ENCODE results near the gene PLAAT4.

Gene PLAAT4

DNA sequence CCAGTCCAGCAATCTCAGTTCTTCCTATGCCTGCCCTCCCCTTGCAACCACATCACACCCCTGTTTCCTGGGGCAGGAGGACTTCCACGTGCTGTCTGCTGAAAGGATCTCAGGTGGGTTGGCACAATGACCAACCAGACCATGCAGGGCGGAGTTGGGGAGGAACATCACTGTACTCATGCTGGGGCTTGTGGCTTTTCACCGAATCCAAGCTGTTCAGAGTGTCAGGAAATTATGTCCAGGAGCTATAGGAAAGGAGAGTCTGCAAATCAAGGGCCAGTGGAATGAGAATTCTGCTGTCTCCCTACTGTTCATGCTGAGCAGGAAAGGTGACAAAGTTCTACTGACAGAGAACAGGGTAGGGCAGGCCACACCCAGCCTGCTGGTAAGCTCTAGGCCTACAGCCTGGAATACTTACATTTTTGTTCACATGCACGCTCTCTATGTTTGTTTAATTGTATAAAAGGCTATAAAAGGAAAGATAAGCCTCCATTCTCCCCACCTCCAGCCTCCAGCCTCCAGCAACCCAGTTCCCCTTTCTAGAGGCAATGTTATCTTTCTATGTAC lies 28.3 kb downstream of the PLAAT4 start:
- H3K27ac ChIP-seq, result peak overlapping the region; percentile 100
- TF ChIP-seq, protein P1, sequence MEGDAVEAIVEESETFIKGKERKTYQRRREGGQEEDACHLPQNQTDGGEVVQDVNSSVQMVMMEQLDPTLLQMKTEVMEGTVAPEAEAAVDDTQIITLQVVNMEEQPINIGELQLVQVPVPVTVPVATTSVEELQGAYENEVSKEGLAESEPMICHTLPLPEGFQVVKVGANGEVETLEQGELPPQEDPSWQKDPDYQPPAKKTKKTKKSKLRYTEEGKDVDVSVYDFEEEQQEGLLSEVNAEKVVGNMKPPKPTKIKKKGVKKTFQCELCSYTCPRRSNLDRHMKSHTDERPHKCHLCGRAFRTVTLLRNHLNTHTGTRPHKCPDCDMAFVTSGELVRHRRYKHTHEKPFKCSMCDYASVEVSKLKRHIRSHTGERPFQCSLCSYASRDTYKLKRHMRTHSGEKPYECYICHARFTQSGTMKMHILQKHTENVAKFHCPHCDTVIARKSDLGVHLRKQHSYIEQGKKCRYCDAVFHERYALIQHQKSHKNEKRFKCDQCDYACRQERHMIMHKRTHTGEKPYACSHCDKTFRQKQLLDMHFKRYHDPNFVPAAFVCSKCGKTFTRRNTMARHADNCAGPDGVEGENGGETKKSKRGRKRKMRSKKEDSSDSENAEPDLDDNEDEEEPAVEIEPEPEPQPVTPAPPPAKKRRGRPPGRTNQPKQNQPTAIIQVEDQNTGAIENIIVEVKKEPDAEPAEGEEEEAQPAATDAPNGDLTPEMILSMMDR (conservative IDR thresholded peaks at IDR 0.05; ENCODE audit: low read depth), result no peak
- no peak for DNase-seq (ENCODE audit: low spot score)
- CTCF ChIA-PET, result no interaction called here
- POLR2A ChIA-PET (ENCODE audit: low non-redundant PET), result no interaction called here

DNA sequence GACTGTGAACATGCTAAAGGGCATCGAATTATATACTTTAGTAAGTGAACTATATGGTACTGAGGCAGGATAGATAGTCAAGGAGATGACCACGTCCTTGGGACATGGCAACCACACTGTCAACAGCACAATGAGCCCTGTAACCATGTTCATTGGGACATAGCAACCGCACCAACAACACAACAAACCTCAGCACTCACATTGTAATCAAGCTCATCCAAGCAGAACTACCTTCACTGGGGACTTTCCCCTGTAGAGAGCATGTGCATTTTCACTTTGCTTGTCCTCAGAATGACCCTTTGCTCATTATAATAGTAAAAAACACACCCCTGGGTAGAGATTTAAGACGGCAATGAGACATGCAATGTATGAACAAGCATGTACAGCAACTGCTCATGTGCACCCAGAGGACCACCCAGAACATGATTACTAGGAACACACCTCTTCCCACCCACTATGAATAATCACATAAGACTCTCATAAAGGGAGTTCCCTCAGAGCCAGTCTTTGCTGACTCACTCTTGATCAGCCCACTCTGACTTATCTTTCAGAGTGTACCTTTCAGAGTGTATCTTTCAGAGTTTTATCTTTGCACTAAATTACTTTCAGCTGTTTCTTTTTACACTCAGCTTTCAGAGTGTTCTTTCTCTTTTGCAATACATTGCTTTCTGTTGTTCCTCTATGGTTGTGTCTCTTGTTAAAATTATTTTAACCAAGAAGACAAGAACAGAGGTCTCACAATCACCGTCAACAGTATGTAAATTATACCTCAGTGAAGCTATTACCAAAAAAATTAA lies 30.6 kb downstream of the PLAAT4 start:
- H3K27ac ChIP-seq, result peak overlapping the region; percentile 21; the same call in 1 of the 2 replicates
- ChIA-PET POLR2A (ENCODE audit: low non-redundant PET) (no interaction called here), CTCF (interaction anchor here (0.6 to 0.8 kb wide), 2 partner anchors 21 to 789 kb away, joined by 3 read pairs; no protein-coding TSS in a partner anchor)
- TF ChIP-seq, protein P1 (conservative IDR thresholded peaks at IDR 0.05; ENCODE audit: low read depth), result no peak
- peak; percentile 83 for DNase-seq (ENCODE audit: low spot score)

DNA sequence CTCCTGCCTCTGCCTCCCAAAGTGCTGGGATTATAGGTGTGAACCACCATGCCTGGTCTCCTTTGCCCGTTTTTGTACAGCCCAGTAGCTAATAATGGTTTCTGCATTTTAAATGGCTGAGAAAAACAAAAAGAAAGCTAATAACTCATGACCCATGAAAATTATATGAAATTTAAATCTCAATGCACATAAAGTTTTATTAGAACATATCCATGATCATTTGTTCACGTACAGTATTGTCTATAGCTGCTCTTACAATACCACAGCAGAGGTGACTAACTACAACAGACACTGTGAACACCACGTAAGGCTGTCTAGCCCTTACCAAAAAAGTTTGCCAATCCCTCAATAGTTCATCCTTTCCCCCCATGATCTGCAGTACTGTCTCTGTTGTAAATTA lies 33.0 kb downstream of the PLAAT4 start:
- ChIA-PET CTCF (no interaction called here), POLR2A (ENCODE audit: low non-redundant PET) (no interaction called here)
- DNase-seq (ENCODE audit: low spot score), result no peak
- TF ChIP-seq, protein P1 (conservative IDR thresholded peaks at IDR 0.05; ENCODE audit: low read depth), result no peak
- no peak overlapping the region for H3K27ac ChIP-seq

DNA sequence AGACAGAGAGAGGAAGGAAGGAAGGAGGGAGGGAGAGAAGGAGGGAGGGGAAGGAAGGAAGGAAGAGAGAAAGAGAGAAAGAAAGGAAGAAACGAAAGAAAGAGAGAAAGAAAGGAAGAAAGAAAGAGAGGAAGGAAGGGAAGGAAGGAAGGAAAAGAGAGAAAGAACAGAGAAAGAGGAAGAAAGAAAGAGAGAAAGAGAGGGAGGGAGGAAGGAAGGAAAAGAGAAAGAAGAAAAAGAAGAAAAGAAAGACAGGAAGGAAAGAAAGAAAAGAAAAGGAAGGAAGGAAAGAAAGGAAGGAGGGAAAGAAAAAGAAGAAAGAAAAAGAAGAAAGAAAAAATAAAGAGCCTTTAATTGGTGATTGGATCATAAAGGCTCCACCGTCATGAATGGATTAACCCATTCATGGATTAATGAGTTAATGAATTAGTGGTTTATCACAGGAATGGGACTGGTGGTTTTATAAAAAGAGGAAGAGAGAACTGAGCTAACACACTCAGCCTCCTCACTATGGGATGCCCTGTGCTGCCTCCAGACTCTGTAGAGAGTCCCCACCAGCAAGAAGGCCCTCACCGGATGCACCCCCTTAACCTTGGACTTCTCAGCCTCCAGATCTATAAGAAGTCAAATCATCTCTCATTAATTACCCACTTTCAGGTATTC lies 35.5 kb downstream of the PLAAT4 start:
- no peak for DNase-seq (ENCODE audit: low spot score)
- TF ChIP-seq, protein P1 (conservative IDR thresholded peaks at IDR 0.05; ENCODE audit: low read depth), result no peak
- ChIA-PET POLR2A (ENCODE audit: low non-redundant PET) (no interaction called here), CTCF (no interaction called here)
- no peak overlapping the region for H3K27ac ChIP-seq

DNA sequence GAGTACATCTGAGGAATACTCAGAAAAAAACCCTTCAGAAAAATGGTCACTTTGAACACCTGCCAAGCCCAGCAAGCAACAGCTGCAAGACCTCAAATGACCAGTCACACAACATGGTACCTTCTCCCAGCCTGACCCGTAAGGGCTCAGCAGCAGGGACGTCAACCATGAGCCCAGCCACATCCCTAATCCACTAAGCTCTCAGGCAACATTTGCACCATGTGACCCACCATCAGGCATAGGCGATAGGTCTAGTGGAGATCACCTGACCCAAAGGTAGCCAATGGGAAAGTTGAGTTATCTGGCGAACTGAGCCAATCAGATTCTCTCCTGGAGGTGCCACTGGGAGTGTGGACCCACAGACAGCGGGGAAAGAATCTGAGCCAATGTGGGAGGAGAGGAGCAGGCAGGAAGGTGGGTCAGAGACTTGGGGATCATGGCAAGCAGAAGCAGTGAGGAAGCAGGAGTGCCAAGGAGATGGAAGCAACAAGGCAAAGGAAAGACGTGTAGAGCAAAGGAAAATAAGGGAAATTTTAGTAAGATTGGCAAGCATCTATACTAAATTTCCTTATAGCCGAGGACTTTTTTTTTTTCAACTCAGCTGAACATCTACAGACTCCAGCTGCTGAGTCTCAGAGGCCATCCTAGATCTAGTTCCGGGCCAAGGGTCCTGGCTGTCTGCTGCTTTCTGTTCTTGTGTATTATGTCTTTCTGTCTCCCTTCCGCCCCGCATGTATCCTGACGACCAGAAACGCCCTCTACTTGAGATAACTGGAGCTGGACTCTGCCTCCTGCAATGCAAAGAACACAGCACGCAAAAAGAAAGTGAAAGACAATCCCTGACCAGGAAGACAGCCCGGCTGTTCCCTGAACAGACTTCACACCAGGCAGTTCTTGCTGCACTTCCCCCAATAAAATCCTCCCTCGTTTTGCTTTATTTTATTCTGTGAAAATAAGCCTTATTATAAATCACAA lies 37.6 kb downstream of the PLAAT4 start:
- CTCF ChIA-PET, result no interaction called here
- H3K27ac ChIP-seq, result peak overlapping the region; percentile 66
- TF ChIP-seq, protein P1 (conservative IDR thresholded peaks at IDR 0.05; ENCODE audit: low read depth), result no peak
- peak; percentile 20 for DNase-seq (ENCODE audit: low spot score)
- POLR2A ChIA-PET (ENCODE audit: low non-redundant PET), result no interaction called here
